ENCODE measurements around the gene SIRPB2.

DNA sequence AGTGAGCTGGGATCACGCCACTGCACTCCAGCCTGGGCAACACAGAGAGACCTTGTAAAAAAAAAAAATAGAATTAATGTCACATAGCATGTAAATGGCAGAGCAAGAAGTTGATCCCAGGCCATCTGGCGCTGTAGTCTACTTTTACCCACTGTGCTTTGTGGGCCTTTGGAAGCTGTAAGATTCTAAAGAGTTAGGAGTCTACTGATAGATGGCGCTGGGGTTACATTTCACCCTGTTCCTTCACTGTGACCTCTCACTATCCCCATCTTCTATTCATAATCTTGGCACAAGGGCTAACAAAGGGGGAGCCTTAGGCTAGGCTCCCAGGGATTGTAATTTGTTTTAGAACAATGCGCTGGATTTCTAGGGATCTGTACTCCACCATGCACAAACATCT lies 41.8 kb upstream of the SIRPB2 start:
- TF ChIP-seq CTCF (conservative IDR thresholded peaks at IDR 0.05; ENCODE audit: low read length): 0 out of 2 replicates have a peak, but pooled peaks have one; percentile 16
- no peak for TF ChIP-seq EZH2phosphoT487 (IDR thresholded peaks at IDR 0.05; ENCODE audit: borderline replicate concordance, low read depth, low read length)

Data from OCI-LY7 (cell line).